Stimulated activated effector memory CD8-positive, alpha-beta T cell treated with anti-CD3 and anti-CD28 coated beads, Interleukin-12 subunit alpha, Interleukin-12 subunit beta, amount 100 ng/mL, for 72 hours (primary cell): ENCODE data around the gene EPN2.
"Not testable (repeated sequence)": the region's sequence is repeated elsewhere in the genome, so short reads cannot be mapped to it uniquely, and the experiment has no call there.

Experiments
- ATAC-seq: fragments of 150-1000 bp; cut with Tn5 transposase; 2 replicates; pipeline ENCODE4 v1.10.0; 2021
- DNase-seq, 2 donors: peaks; one replicate each; pipeline ENCODE4 v3.0.0; 2021 to 2022; ENCODE audit warnings: low spot score in 2 of 2
- H3K27ac Mint-ChIP-seq: one replicate; pipeline ENCODE4 v1.8.0; 2022; ENCODE audit warnings: mild to moderate bottlenecking, mixed read lengths
- H3K36me3 Mint-ChIP-seq: one replicate; pipeline ENCODE4 v1.8.0; 2022; ENCODE audit warnings: mild to moderate bottlenecking, mixed read lengths
- H3K4me1 Mint-ChIP-seq: one replicate; pipeline ENCODE4 v1.8.0; 2022; ENCODE audit warnings: mixed read lengths
- H3K4me3 Mint-ChIP-seq: one replicate; pipeline ENCODE4 v1.8.0; 2022; ENCODE audit warnings: mild to moderate bottlenecking, mixed read lengths
- H3K9me3 Mint-ChIP-seq: one replicate; pipeline ENCODE4 v1.8.0; 2022; ENCODE audit warnings: mixed read lengths

Gene EPN2

DNA sequence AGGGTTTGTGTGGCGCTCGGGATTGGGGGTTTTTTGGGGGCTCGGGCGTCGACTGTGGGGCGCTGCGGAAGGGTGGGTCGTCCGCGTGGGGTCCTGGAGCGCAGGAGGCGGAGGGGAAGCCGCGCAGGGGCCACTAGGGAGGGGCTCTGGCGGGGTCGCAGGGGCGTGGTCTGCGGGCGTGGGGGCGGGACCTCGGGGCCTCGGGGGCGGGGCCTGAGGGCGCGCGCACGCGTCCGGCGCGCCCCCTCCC lies at the start of gene EPN2:
EPN2 (plus strand) TSS at position 228 of the 250 bp plus-strand sequence. CDS start 45,754 bp downstream, outside the sequence.
- Mint-ChIP-seq H3K4me3 (peak within 1 kb of the TSS; percentile 78), H3K27ac (peak within 1 kb of the TSS; percentile 80)
- DNase-seq, H3K36me3 Mint-ChIP-seq, H3K4me1 Mint-ChIP-seq, H3K9me3 Mint-ChIP-seq, ATAC-seq: not testable (repeated sequence)

DNA sequence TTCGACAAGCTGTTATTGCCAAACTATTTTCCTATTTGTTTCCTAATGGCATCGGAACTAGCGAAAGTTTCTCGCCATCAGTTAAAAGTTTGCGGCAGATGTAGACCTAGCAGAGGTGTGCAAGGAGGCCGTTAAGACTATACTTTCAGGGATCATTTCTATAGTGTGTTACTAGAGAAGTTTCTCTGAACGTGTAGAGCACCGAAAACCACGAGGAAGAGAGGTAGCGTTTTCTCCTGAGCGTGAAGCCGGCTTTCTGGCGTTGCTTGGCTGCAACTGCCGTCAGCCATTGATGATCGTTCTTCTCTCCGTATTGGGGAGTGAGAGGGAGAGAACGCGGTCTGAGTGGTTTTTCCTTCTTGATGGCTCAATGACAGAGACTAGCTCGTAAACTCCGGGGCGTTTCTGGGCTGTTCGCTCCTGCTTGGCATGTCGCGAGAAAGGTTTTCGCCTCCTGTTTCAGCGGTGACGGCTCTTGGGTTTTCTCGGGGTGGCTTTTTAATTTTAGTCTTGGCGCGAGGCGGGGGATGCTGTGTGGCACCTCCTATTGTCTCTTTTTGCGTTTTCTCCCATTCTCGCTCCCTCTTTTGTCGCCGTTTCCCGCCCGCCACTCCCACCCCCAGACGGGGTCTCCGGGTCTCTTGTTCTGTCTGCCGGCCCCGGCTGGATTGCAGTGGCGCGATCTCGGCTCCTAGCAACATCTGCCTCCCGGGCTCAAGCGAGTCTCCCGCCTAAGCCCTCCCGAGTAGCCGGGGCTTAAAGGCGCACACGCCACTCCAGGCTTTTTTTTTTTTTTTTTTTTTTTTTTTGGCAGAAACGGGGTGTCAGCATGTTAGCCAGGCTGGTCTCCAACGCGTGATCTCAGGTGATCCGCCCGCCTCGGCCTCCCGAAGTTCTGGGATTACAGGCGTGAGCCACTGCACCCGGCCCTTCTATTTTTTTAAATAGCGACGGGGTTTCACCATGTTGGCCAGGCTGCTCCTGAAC lies 49.0 kb upstream of the EPN2 start:
- H3K27ac Mint-ChIP-seq, ATAC-seq, H3K4me1 Mint-ChIP-seq, H3K9me3 Mint-ChIP-seq, H3K36me3 Mint-ChIP-seq, H3K4me3 Mint-ChIP-seq: not testable (repeated sequence)
- peak in 1 of 2 donors; percentile 91 for DNase-seq

DNA sequence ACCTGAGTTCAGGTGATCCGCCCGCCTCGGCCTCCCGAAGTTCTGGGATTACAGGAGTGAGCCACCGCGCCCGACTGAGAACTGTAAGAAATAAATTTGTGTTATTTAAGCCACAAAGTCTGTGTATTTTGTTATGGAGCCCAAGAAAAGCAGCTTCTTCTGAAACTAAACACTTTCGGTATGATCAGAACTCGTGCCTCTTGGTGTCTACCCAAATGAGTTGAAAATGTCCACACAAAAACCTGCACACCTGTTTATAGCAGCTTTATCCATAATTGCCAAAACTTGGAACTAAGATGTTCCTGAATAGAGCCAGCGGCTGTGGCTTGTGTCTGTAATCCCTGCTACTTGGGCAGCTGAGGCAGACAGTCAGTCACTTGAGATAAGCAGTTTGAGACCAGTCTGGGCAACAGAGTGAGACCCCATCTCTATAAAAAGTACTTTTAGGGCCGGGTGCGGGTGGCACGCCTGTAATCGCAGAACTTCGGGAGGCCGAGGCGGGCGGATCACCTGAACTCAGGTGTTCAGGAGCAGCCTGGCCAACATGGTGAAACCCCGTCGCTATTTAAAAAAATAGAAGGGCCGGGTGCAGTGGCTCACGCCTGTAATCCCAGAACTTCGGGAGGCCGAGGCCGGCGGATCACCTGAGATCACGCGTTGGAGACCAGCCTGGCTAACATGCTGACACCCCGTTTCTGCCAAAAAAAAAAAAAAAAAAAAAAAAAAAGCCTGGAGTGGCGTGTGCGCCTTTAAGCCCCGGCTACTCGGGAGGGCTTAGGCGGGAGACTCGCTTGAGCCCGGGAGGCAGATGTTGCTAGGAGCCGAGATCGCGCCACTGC lies 48.1 kb upstream of the EPN2 start:
- H3K27ac Mint-ChIP-seq, H3K9me3 Mint-ChIP-seq, H3K4me1 Mint-ChIP-seq, H3K4me3 Mint-ChIP-seq, H3K36me3 Mint-ChIP-seq, DNase-seq: not testable (repeated sequence)
- ATAC-seq: peak; percentile 87

DNA sequence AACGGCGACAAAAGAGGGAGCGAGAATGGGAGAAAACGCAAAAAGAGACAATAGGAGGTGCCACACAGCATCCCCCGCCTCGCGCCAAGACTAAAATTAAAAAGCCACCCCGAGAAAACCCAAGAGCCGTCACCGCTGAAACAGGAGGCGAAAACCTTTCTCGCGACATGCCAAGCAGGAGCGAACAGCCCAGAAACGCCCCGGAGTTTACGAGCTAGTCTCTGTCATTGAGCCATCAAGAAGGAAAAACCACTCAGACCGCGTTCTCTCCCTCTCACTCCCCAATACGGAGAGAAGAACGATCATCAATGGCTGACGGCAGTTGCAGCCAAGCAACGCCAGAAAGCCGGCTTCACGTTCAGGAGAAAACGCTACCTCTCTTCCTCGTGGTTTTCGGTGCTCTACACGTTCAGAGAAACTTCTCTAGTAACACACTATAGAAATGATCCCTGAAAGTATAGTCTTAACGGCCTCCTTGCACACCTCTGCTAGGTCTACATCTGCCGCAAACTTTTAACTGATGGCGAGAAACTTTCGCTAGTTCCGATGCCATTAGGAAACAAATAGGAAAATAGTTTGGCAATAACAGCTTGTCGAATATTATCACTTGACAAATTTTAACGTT lies 47.3 kb upstream of the EPN2 start:
- H3K4me1 Mint-ChIP-seq, H3K36me3 Mint-ChIP-seq, H3K4me3 Mint-ChIP-seq, DNase-seq, H3K27ac Mint-ChIP-seq, ATAC-seq, H3K9me3 Mint-ChIP-seq: not testable (repeated sequence)

DNA sequence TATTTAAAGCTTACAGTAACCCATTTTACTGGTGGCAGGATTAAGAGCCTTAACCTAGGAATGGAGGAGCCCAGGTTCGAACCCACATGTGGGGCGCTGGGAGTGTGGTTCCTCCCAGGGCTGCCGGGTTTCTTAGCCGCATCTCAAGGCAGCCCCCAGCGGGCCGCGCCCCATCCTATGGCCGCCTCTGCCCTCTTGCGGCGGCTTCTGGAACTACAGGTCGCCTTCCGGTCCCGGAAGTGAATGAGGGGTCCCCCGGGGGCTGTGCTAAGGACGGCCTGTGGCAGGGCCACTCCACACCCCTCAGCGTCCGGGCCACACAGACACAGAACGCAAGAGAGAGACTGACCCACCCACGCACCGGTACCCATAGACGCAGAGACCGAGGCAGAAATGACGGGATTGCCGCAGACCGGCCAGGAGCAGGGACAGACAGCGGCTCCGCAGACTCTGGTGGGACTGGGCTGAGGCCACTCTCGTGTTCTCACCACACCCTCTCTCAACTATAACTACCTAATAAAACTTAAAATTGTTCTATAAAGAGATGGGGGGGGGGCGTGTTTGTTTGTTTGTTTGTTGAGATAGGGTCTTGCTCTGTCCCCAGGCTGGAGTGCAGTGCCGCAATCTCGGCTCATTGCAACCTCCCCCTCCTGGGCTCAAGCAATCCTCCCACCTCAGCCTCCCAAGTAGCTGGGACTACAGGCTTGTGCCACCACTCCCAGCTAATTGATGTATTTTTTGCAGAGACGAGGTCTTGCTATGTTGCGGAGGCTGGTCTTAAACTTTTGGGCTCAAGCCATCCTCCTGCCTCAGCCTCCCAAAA lies 40.6 kb upstream of the EPN2 start:
- not testable (repeated sequence) for H3K36me3 Mint-ChIP-seq, H3K4me3 Mint-ChIP-seq, H3K9me3 Mint-ChIP-seq, H3K27ac Mint-ChIP-seq, H3K4me1 Mint-ChIP-seq
- ATAC-seq (peak; percentile 98), DNase-seq (peak; percentile 59)

DNA sequence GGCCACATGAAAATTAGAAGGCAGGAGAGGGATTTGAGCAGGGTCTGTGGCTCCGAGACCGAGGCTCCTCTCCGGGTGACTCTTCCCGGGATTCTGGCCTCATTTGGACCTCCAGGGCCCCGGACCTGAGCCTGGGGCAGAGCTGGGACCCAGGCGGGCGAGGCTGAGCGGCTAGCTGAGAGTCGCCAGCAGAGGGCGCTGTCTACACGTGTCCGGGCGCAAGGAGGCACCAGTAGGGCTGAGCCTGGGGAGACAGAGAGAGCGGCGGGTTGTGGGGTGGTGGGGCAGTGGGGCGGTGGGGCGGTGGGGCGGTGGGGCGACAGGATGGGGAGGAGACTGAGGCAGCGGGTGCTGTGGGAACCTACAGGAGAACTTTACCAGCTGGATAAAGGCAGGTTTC lies 34.7 kb upstream of the EPN2 start:
- H3K27ac Mint-ChIP-seq, H3K4me3 Mint-ChIP-seq, H3K4me1 Mint-ChIP-seq, H3K36me3 Mint-ChIP-seq, DNase-seq, H3K9me3 Mint-ChIP-seq: not testable (repeated sequence)
- peak; percentile 94 for ATAC-seq

DNA sequence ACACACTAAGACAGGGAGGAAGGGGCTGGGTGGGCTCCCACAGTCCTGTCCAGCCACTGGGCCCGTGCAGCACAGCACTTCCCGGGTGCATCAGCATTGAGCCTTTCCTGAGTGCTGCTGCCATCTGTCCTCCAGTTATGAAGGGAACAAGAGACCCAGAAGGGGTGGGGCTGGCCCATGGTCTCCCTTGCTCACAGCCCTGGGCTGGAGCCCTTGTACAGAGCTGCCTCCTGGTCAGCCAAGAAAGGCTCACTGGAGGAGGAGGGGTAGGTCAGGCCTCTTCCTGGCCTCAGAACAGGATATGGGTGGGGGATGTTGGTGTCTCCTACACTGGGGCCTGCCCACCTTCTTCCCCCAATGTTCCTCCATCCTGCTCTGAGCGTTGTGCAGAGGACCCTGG lies 33.7 kb upstream of the EPN2 start:
- not testable (repeated sequence) for DNase-seq, H3K9me3 Mint-ChIP-seq, H3K36me3 Mint-ChIP-seq, H3K27ac Mint-ChIP-seq, H3K4me1 Mint-ChIP-seq, H3K4me3 Mint-ChIP-seq, ATAC-seq

DNA sequence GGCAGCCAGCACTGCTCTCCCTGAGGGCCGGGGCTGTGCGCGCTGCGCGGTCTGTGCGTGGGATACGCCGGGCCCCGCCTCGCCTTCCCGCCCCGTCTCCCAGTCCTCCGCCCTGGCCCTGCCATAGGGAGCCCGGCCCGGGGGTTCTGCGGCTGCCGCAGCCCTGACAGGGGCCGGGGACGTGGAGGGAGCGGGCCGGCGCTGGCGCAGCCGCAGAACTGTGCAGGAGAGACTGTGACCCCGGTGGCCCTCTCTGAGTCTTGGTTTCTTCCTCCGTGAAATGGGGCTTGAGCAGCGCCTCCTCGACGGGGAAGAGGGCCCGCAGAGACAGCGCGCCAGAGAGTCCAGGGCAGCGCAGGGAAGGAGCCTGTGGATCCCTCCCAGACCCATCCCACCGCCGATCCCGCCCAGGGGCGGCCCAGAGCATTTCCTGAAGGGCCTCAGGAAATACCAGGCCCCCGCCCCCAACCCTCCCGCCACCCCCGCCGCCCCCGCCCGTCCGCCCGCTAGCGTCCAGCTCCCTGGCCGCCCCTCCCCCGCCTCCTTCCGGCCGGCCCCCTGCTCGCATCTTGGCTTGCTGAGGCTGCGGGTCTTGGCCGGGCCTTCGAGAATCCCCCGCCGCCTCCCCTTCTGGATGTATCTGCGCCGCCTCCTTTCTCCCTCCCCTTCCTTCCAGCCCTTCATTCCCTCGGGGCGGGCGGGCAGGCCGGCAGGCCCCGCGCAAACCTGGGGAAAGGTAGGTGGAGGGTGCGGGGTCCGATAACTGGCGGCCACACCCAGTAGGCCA lies 21.9 kb upstream of the EPN2 start:
- not testable (repeated sequence) for H3K9me3 Mint-ChIP-seq, H3K4me1 Mint-ChIP-seq, H3K36me3 Mint-ChIP-seq, H3K27ac Mint-ChIP-seq, H3K4me3 Mint-ChIP-seq, DNase-seq
- peak; percentile 57 for ATAC-seq

DNA sequence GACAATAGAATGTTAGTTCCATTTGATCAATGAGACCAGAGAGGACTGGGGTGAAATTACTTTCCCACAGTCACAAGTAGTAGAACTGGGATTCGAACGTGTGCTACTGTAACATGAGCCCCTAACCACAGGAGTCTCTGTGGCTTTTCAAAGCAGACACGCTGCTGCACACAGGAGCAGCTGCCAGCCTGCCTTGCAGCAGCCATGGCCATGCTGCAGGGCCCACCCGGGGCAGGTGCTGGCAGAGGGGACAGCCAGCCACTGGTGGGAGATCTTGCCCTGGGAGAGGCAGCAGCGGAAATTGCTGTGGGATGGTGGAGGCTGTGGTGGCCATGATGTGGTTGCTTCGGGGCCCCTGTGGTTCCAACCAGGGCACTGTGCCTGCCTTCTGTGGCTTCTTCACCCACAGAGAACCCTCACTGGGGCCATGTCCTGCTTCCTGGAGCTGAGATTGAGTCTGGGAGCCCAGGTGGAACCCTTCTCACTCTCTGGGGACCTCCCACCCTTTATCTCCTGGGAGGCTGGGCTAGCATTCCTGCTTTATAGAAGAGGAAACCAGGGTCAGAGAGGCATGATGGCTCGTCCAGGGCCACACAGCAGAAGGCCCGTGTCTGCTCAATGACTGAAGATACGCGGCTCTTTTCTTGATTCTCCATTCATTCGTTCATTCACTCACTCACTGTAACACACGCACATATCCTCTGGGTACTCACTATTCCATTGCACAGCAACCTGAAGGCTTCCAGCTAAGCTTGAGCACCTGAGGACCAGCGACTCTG lies 20.8 kb upstream of the EPN2 start:
- not testable (repeated sequence) for H3K27ac Mint-ChIP-seq, H3K4me3 Mint-ChIP-seq, H3K4me1 Mint-ChIP-seq, H3K9me3 Mint-ChIP-seq, H3K36me3 Mint-ChIP-seq, DNase-seq
- peak; percentile 62 for ATAC-seq

DNA sequence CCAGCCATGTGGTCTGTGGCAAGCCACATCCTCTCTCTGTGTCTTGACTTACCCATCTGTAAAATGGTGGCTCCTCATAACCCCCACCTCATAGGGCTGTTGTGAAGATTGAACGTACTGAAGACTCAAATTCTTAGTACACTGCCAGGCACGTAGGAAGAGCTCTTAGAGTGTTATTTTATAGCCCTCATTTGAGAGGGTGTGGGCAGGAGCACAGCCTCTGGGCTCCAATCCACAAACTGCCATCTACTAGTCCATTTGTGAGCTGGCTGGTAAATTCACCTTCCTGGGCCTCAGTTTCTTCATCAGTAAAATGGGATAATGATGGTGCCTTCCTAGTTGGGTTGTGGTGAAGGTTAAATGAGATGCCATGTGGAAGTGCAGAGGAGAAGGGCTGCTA lies 18.3 kb upstream of the EPN2 start:
- H3K36me3 Mint-ChIP-seq, H3K4me3 Mint-ChIP-seq, ATAC-seq, H3K9me3 Mint-ChIP-seq, H3K27ac Mint-ChIP-seq, DNase-seq, H3K4me1 Mint-ChIP-seq: not testable (repeated sequence)

DNA sequence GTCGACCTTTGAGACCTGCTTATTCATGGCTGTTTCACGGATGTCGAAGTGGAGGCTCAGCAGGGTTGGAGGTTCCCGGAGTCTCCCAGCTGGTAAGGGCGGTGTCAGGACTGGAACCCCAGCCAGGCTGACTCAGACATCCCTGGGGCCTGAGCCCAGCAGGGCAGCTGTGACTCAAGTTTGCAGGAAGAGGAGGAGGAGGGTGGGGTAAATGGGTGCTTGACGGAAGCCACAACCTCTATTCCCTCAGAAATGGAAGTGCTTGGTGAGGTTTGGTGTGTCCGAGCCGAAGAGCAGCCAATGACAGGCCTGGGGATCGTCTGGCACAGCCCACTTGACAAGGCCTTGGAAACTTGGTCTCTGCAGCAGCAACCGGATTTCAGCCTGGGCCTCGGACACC lies 17.8 kb upstream of the EPN2 start:
- H3K4me3 Mint-ChIP-seq, H3K36me3 Mint-ChIP-seq, H3K27ac Mint-ChIP-seq, H3K4me1 Mint-ChIP-seq, DNase-seq, H3K9me3 Mint-ChIP-seq, ATAC-seq: not testable (repeated sequence)

DNA sequence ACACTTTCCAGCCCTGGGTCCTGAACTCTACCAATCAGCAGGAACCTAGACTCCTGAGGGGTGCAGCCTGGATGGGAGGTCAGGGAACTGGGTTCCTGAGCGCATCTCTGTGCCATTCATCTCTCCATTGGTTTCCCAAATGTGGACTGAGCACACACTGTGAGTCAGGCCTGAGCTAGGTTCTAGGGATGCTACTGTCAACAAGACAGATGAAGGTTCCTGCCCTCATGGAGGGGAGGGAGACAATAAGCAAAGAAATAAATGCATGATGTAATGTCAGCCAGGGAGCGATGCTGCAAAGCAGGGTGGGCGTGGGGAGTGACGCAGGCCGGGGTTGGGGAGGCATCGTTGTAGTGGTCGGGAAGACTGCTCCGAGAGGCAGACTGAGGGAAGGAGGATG lies 17.0 kb upstream of the EPN2 start:
- H3K4me1 Mint-ChIP-seq, H3K36me3 Mint-ChIP-seq, H3K27ac Mint-ChIP-seq, ATAC-seq, DNase-seq, H3K9me3 Mint-ChIP-seq, H3K4me3 Mint-ChIP-seq: not testable (repeated sequence)

DNA sequence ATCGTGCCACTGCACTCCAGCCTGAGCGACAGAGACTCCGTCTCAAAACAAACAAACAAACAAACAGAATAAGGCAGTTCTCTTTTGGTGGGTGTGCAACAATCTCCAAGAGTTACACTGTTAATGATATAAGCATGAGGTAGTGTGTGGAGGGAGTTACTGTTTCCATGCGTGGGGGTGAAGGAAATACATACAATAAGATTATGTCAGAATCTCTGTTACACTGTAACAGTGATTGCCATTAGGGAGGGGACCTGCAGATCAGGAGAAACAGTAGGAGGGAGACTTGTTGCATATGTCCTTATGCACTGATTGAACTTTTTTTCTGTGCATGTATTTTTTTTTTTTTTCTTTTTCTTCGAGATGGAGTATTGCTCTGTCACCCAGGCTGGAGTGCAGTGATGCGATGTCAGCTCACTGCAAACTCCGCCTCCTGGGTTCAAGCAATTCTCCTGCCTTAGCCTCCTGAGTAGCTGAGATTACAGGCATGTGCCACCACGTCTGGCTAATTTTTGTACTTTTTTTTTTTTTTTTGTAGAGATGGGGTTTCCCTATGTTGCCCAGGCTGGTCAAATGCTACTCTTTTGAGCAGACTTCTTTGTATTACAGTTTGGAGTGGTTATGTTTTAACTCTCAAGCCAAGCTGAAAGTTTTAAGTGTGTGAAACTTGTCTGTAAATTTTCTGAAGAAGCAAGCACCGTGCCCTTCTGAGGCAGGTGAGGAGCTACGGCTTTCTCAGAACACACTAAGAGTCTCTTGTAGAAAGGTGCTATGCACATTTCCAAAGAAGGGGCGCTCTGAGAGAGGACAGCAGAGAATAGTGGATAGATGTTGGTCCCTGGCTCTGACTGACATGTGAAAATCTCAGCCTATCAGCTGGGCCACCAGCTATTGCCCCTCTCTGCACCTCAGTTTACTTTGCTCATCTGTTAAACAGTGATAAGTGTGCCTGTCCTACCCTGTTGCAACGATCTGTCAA lies 10.3 kb upstream of the EPN2 start:
- H3K27ac Mint-ChIP-seq, ATAC-seq: not testable (repeated sequence)

More for the DNA sequence above, 10.3 kb upstream of the EPN2 start:
- H3K4me1 Mint-ChIP-seq, DNase-seq, H3K9me3 Mint-ChIP-seq, H3K36me3 Mint-ChIP-seq, H3K4me3 Mint-ChIP-seq: not testable (repeated sequence)
